ENCODE measurements around the gene ZNF605. TPM values are rescaled to one million over a fixed set of nuclear protein-coding genes. Genes with fewer than 3 reads are reported as not detected.

ZNF605 gene
- total RNA-seq, 2 donors from 2014 or later = 7.0 to 23.2 TPM

DNA sequence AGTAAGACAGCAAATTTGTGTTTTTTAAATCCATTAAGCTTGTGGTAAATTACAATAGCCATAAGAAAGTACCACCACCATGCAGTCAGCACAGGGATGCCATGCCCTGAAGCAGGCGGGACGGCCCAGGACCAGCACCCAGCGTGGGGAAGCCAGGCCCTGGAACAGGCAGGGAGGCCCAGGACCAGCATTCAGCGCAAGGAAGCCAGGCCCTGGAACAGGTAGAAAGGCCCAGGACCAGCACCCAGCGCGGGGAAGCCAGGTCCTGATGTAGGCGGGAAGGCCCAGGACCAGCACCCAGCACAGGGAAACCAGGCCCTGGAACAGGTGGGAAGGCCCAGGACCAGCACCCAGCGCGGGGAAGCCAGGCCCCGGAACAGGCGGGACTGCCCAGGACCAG lies 81.9 kb downstream of the ZNF605 start:
- ATAC-seq (ENCODE audit: insufficient number of reproducible peaks, low FRiP score, low read depth) (no peak), DNase-seq (ENCODE audit: low spot score) (no peak)
- H3K27ac ChIP-seq = no peak overlapping the region
- H3K4me1 ChIP-seq (ENCODE audit: control insufficient read depth in 1 of 2, low read depth in 2 of 2) = no peaks in the 10 kb centered on the region
- H3K9me3 ChIP-seq = no peaks in the 10 kb centered on the region
- H3K36me3 ChIP-seq = peaks cover 62% of the 10 kb centered on the region
- H3K27me3 ChIP-seq (replicated peaks; ENCODE audit: insufficient read depth) = no peaks in the 10 kb centered on the region
- TF ChIP-seq, protein P1, sequence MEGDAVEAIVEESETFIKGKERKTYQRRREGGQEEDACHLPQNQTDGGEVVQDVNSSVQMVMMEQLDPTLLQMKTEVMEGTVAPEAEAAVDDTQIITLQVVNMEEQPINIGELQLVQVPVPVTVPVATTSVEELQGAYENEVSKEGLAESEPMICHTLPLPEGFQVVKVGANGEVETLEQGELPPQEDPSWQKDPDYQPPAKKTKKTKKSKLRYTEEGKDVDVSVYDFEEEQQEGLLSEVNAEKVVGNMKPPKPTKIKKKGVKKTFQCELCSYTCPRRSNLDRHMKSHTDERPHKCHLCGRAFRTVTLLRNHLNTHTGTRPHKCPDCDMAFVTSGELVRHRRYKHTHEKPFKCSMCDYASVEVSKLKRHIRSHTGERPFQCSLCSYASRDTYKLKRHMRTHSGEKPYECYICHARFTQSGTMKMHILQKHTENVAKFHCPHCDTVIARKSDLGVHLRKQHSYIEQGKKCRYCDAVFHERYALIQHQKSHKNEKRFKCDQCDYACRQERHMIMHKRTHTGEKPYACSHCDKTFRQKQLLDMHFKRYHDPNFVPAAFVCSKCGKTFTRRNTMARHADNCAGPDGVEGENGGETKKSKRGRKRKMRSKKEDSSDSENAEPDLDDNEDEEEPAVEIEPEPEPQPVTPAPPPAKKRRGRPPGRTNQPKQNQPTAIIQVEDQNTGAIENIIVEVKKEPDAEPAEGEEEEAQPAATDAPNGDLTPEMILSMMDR (IDR thresholded peaks at IDR 0.05) = no peak
- H3K4me3 ChIP-seq = no peak overlapping the region

DNA sequence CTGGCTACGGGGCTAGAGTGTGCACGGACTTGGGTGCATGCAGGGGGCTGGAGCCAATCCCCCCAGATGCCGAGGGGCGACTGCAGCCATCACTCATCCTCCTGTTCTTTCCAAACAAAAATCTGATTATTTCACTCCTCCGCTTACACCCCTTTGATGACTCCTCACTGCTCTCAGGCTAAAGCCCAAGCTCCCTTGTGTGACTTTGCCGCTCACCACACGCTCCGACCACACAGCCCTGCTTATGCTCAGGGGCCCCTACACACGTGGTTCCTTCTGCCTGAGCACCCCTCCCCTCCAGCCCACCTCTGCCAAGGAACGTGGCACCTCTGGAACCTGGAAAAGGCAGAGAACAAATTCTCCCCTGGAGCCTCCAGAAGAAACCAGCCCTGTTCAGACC lies 82.4 kb downstream of the ZNF605 start:
- TF ChIP-seq, protein P1 (IDR thresholded peaks at IDR 0.05) = no peak
- DNase-seq (ENCODE audit: low spot score) = no peak
- Histone ChIP-seq H3K4me3 (no peak overlapping the region), H3K9me3 (no peaks in the 10 kb centered on the region), H3K4me1 (ENCODE audit: control insufficient read depth in 1 of 2, low read depth in 2 of 2) (no peaks in the 10 kb centered on the region), H3K27me3 (replicated peaks; ENCODE audit: insufficient read depth) (no peaks in the 10 kb centered on the region), H3K36me3 (peaks cover 63% of the 10 kb centered on the region), H3K27ac (no peak overlapping the region)
- no peak for ATAC-seq (ENCODE audit: insufficient number of reproducible peaks, low FRiP score, low read depth)

- Histone ChIP-seq H3K27me3 (replicated peaks; ENCODE audit: insufficient read depth) (no peaks in the 10 kb centered on the region), H3K9me3 (no peaks in the 10 kb centered on the region), H3K27ac (no peak overlapping the region), H3K4me1 (ENCODE audit: control insufficient read depth in 1 of 2, low read depth in 2 of 2) (no peaks in the 10 kb centered on the region), H3K4me3 (no peak overlapping the region), H3K36me3 (peaks cover 61% of the 10 kb centered on the region)
- no peak for ATAC-seq (ENCODE audit: insufficient number of reproducible peaks, low FRiP score, low read depth)
- TF ChIP-seq, protein P1 (IDR thresholded peaks at IDR 0.05) = no peak
- no peak for DNase-seq (ENCODE audit: low spot score)
These were observed 83.1 kb downstream of the ZNF605 start for GRCh38 chr12:132872975-132873421.

DNA sequence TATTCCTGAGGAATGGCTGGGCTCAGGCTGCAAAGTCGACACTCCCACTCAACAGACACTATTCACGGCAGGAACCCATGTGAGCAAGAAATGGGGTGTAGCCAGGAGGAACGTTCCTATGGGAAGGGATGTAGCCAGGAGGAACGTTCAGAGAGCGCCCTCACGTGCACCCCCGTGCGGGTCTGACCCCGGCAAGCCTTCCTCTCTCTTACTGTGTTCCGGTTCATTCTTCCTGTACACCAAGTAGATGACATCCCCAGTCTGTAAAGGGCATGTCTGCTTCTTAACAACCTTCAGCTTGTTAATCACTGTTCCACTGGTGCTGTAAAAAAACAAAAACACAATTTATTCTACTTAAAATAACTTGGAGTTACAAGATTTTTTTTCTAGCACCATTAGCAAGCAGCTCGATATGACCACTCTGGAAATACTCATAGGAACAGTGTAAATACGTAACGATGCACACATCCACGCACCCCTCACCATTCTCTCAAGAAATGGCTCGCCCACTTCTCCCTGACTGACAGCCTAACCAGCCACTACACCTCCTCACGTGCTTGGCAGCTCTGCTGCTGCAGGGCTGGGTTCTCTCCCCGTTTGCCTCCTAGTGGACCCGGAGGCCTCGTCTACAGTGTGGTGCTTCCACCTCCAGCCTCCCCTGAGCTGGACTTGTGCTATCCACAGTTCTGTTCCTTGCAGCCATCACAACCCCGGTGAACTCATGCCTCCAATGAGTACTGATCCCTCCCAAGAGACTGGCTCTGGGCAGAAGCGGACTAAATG lies 83.8 kb downstream of the ZNF605 start:
- H3K27me3 ChIP-seq (replicated peaks; ENCODE audit: insufficient read depth) = no peaks in the 10 kb centered on the region
- H3K36me3 ChIP-seq = peaks cover 59% of the 10 kb centered on the region
- H3K27ac ChIP-seq = no peak overlapping the region
- no peaks in the 10 kb centered on the region for H3K9me3 ChIP-seq
- DNase-seq (ENCODE audit: low spot score) = no peak
- no peak for ATAC-seq (ENCODE audit: insufficient number of reproducible peaks, low FRiP score, low read depth)
- H3K4me3 ChIP-seq = no peak overlapping the region
- TF ChIP-seq, protein P1 (IDR thresholded peaks at IDR 0.05) = no peak
- H3K4me1 ChIP-seq (ENCODE audit: control insufficient read depth in 1 of 2, low read depth in 2 of 2) = no peaks in the 10 kb centered on the region

DNA sequence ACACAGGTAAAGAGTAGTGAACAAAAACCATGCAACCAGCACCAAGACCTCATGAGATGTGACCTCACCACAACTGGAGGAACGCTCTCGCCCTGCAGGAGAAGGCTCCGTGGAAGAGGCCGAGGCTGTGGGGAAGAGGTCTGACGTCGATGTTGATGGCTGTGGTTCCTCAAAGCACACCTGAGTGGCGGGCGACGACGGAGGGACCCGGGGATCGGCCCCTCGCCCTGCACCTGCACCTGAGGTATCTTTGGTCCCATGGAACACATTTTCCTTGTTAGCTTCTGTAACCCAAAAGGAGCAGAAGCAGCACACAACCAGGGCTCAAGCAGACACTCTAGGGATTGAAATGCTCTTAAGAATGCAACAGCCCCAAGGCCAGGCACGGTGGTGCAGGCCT lies 86.6 kb downstream of the ZNF605 start:
- H3K27me3 ChIP-seq (replicated peaks; ENCODE audit: insufficient read depth) = no peaks in the 10 kb centered on the region
- H3K27ac ChIP-seq = no peak overlapping the region
- TF ChIP-seq, protein P1 (IDR thresholded peaks at IDR 0.05) = no peak
- no peaks in the 10 kb centered on the region for H3K4me1 ChIP-seq (ENCODE audit: control insufficient read depth in 1 of 2, low read depth in 2 of 2)
- ATAC-seq (ENCODE audit: insufficient number of reproducible peaks, low FRiP score, low read depth) (no peak), DNase-seq (ENCODE audit: low spot score) (no peak)
- H3K9me3 ChIP-seq = no peaks in the 10 kb centered on the region
- no peak overlapping the region for H3K4me3 ChIP-seq
- H3K36me3 ChIP-seq = peaks cover 53% of the 10 kb centered on the region

Other genes starting within 250 kb of the ZNF605 start
- gene PGAM5, start 245.5 kb downstream of the ZNF605 start, total RNA-seq = 10 to 100 TPM; 21.5 to 24.2 TPM
- 100 to 1,000 TPM in 1 of 2 donors, 10 to 100 TPM in 1; 78.0 to 104 TPM for gene ANKLE2, start 194.5 kb downstream of the ZNF605 start, total RNA-seq
- gene GOLGA3, start 127.4 kb downstream of the ZNF605 start, total RNA-seq = 100 to 1,000 TPM; 125 to 137 TPM
- gene CHFR, start 68.7 kb downstream of the ZNF605 start, total RNA-seq = 10 to 100 TPM; 72.3 to 75.6 TPM
- gene ZNF26, start 30.1 kb upstream of the ZNF605 start, total RNA-seq = 10 to 100 TPM in 1 of 2 donors, 1 to 10 TPM in 1; 8.1 to 18.8 TPM
- 10 to 100 TPM; 29.0 to 39.4 TPM for gene ZNF84, start 81.2 kb upstream of the ZNF605 start, total RNA-seq
- 10 to 100 TPM in 1 of 2 donors, 1 to 10 TPM in 1; 5.0 to 16.2 TPM for gene ZNF140, start 124.6 kb upstream of the ZNF605 start, total RNA-seq
- 1 to 10 TPM; 4.3 to 5.4 TPM for gene ZNF891, start 174.0 kb upstream of the ZNF605 start, total RNA-seq
- 10 to 100 TPM; 13.9 to 14.7 TPM for gene ZNF10, start 174.3 kb upstream of the ZNF605 start, total RNA-seq
- gene ZNF268, start 225.2 kb upstream of the ZNF605 start, total RNA-seq = 10 to 100 TPM; 21.3 to 25.5 TPM